HG03460 (cell line): ENCODE data around the gene BLVRB.
"Not testable (repeated sequence)": the region's sequence is repeated elsewhere in the genome, so short reads cannot be mapped to it uniquely, and the experiment has no call there.

Source experiments
- ATAC-seq: cut with Tn5 transposase; IDR thresholded peaks from one replicate; pipeline ENCODE4 v1.9.1; 2021; ENCODE audit not compliant: unreplicated experiment

The BLVRB gene

DNA sequence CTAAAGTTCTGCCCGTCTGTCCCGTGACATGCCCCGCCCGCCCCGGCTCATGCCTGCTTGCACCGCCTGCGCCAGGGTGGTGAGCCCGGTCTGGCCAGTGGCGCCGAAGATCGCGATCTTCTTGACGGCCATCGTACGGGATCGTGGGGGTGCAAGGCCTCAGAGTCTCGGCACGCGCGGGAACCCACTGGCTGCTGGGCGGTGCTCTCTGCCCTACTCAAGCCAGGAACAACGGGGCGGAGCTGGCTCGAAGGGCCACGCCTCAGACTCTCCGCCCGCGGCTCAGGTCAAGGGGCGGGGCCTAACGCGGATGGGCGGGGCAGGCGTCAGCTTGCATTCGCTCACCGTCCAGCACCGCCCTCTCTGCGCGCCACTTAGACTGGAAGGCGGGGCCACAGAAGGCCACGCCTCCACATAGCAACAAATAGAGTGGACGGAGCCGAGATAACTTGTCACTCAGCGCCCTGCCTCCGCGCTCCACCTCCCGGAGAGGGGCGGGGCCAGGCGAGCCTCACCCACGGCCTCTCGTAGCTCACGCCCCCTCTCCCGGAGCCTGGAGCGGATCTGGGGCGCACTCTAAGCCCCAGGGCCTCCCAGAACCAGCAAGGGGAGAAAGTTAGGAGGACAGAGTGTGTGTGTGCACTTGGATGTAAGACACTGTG is at the start of gene BLVRB:
TSS of gene BLVRB (minus strand) at position 189 of the 662 bp plus-strand sequence. CDS start at position 132, 57 bp downstream.
- peak; percentile 79 for ATAC-seq

DNA sequence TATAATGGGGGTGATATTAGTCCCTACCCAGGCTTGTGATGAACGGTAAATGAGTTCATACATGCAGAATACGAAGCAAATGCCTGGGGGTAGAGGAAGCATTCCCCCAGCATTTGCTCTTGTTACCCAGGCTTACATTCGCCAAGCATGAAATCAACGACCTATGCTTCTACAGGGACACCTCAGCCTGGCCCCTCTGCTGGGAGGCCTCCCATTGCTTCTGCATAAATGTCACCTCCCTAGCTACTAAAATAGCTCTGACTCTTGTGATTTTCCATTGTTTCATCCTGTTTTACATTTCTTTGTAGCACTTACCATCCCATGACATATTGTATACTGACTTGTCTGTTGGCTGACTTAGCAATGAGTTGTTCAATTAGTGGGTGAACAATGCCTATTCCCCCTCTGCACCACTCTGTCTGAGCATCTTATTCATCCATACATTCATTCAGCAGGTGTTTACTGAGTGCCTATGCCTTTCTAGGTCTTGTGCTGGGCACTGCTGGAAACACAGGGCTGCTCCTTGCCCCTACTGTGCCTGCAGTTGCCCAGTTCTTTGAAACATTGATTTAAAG is 48.3 kb upstream of the BLVRB start:
- ATAC-seq, result no peak

DNA sequence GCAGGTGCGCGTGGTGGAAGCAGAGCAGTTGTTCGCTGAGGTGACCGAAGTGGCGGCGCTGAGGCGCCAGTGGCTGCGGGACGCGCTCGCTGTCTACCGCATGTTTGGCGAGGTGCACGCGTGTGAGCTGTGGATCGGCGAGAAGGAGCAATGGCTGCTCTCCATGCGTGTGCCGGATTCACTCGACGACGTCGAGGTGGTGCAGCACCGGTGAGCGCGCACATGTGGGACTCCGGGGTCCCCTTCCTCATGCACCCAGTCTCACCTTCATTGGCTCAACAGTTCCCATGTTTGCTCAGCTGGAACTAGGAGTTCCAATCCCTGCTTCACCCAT is 47.8 kb upstream of the BLVRB start:
- ATAC-seq, result no peak

DNA sequence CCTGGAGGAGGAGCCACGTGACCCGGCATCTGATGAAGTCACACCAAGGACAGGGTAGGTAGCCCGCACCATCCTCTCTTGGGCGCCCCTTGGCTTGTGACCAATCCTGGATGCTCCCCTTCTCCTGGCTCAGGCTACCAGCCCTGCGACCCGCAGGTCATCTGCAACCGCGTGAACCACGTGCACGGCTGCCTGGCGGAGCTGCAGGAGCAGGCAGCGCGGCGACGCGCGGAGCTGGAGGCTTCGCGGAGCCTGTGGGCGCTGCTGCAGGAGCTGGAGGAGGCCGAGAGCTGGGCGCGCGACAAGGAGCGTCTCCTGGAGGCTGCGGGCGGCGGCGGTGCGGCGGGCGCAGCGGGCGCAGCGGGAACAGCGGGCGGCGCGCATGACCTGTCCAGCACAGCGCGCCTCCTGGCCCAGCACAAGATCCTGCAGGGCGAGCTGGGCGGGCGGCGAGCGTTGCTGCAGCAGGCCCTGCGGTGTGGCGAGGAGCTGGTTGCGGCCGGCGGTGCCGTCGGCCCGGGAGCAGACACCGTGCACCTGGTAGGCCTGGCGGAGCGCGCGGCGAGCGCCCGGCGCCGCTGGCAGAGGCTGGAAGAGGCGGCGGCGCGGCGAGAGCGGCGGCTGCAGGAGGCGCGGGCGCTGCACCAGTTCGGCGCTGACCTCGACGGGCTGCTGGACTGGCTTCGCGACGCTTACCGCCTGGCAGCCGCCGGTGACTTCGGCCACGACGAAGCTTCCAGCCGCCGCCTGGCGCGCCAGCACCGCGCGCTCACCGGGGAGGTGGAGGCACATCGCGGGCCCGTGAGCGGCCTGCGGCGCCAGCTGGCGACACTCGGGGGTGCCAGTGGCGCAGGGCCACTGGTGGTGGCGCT is 47.2 kb upstream of the BLVRB start:
- no peak for ATAC-seq

DNA sequence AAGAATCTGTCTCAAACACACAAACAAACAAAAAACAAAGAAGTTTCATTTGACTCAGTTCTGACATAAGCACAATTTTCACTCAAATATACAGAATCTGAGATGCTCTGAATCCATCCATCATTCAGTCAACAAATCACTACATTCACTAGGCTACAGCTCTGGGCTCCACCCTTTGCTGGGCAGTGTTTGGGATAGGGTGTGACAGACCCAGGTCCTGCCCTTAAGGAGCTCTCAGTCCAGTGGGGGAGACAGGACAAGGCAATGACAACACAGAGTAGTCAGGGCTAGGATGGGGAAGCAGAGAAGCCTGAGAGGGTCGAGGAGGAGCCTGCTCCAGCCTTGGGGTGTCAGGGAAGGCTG is 46.5 kb upstream of the BLVRB start:
- ATAC-seq, result no peak

DNA sequence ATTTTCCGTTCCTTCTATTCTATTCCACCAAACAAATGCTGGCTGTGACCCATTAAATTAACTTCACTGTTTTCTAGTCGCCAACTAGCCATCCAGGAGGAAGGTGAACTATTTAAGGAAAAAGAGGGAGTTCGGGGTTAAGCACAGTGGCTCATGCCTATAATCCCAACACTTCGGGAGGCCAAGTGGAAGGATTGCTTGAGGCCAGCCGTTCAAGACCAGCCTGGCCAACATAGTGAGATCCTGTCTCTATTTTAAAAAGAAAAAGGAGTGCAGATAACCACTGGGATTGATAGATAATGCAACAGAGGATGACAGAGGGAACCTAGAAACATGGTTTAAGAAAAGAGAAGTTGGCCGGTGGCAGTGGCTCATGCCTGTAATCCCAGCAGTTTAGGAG is 45.9 kb upstream of the BLVRB start:
- ATAC-seq, result no peak

DNA sequence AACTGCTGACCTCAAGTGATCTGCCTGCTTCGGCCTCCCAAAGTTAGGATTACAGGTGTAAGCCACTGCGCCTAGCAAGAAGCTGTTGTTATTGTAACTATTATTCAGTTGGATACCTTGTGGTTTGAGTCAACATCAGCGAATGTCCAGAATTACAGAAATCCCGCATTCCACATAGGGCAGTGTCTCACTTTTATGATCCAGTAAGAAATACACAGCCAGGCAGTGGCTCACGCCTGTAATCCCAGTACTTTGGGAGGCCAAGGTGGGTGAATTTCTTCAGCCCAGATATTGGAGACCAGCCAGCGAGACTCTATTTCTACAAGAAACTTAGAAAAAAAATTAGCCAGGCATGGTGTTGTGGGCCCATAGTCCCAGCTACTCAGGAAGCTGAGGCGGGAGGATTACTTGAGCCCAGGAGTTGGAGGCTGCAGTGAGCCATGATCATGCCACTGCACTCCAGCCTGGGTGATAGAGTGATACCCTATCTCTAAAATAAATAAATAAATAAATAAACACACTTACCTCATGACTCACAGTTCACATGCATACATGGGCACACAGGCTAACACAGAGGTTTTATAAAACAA is 45.1 kb upstream of the BLVRB start:
- ATAC-seq, result no peak

DNA sequence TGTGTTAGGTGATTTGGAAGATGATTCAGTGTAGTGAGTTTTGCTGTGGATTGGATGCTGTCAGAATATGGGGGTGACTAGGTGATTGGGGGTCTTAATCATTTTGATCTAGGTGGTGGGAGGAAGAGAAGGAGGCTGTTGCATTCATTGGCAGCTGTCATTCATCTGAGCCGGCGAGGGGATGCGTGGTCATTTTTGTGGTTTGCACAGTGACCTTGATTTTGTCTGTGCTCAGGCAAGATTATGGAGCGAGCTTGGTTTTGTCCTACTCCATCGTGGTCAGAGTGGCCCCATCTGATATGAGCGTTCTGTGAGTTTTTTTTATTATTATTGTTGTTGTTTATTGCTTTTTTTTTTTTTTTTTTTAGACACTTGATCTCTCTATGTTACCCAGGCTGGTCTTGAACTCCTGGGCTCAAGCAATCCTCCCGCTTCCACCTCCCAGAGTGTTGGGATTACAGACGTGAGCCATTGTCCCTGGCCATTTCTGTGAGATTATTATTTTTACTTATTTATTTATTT is 43.3 kb upstream of the BLVRB start:
- no peak for ATAC-seq

DNA sequence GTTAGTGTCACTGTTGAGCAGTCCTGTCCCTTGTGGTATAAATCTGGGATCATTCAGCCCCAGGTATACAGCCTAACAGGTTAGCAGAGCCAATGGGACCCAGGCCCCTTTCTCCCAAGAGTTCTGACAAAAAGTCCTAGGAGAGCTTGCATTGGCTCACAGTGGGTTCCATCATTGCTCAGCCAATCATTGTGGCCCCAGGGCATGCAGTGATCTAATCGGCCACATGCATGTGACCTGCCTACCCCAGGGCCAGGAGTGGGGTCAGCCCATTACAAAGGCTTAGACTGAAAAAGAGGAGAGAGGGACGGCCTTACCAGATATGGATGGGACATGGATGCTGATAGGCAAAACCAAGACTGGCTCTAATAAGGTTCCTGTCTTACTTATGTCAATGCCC is 42.3 kb upstream of the BLVRB start:
- ATAC-seq, result no peak

DNA sequence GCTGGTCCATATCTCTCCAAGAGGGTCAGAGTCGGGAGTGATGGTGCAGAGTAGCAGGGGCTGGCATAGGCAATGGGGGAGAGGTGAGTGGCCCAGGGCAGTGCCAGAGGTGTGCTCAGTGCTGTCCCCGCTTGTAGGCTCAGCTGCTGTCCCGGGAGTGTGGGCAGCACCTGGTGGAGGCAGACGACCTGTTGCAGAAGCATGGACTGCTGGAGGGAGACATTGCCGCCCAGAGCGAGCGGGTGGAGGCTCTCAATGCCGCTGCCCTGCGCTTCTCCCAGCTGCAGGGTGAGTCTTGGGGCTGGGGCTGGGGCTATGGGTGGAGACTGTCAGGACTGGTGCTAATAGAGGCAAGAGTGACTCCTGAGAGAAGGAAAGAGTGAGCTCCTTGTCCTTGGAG is 40.6 kb upstream of the BLVRB start:
- ATAC-seq, result no peak

DNA sequence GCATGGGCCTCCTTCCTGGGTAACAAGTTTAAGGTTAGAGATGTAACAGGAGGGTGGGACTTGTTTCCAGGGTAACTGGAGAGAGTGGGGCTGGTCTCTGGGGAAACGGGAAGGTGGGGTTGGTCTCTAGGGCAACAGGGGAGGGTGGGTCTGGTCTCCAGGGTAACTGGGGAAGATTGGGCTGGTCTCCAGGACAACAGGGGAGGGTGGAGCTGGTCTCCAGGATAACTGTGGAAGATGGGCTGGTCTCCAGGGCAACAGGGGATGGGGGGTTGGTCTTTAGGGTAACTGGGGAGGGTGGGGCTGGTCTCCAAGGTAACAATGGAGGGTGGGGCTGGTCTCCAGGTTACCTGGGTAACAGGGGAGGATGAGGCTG is 37.8 kb upstream of the BLVRB start:
- ATAC-seq, result no peak

DNA sequence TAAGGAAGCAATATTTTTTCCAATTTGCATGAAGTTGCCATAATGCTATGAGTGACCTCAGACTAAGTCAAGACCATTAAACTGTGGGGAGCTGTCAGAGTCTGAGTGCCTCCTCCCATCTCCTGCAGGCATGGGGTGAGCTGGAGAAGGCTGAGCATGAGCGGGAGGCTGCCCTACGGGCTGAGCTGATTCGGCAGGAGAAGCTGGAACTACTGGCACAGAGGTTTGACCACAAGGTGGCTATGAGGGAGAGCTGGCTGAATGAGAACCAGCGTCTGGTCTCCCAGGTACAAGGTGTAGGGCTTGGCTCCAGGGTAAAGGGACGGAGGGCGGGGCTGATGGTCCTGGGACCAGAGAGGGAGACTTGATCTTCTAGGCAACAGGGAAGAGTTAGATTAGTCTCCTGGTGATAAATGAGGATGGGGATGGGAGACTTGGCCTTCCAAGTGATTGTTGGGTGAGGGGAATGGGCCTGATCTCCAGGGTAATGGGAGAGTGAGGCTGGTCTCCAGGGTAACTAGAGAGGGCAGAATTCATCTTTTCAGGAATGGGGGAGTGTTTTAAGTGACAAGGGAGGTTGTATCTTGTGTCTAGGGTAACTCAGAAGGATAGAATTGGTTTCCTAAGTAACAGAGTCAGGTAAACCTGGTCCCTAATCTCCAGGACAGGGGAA is 37.2 kb upstream of the BLVRB start:
- no peak for ATAC-seq

DNA sequence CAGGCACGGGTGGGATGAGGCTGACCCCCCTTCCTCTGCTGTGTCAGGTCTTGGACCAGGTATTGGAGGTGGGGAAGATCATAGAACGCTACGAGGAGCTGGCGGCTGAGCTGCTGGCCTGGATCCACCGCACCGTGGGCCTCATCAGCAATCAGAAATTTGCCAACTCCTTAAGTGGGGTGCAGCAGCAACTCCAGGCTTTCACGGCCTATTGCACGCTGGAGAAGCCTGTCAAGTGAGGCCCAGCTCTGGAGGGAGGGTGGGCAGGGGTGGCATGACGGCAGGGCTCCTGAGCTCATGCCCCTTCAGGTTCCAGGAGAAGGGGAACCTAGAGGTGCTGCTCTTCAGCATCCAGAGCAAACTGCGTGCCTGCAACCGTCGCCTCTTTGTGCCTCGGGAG is 36.5 kb upstream of the BLVRB start:
- ATAC-seq, result no peak

DNA sequence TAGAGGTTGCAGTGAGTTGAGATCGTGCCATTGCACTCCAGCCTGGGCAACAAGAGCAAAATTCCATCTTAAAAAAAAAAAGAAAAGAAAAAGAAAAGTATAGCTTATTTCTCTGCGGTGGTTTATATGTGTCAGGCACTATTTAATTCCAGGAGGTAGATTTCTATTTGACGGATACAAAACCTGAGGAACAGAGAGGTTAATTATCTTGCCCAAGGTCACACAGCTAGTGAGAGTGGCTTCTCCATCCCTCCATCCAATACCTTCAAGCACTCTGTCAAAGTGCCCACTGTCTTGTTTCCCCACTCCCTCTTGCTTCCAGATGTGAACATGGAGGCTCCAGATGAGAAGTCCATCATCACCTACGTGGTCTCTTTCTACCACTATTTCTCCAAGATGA is 36.1 kb upstream of the BLVRB start:
- no peak for ATAC-seq

DNA sequence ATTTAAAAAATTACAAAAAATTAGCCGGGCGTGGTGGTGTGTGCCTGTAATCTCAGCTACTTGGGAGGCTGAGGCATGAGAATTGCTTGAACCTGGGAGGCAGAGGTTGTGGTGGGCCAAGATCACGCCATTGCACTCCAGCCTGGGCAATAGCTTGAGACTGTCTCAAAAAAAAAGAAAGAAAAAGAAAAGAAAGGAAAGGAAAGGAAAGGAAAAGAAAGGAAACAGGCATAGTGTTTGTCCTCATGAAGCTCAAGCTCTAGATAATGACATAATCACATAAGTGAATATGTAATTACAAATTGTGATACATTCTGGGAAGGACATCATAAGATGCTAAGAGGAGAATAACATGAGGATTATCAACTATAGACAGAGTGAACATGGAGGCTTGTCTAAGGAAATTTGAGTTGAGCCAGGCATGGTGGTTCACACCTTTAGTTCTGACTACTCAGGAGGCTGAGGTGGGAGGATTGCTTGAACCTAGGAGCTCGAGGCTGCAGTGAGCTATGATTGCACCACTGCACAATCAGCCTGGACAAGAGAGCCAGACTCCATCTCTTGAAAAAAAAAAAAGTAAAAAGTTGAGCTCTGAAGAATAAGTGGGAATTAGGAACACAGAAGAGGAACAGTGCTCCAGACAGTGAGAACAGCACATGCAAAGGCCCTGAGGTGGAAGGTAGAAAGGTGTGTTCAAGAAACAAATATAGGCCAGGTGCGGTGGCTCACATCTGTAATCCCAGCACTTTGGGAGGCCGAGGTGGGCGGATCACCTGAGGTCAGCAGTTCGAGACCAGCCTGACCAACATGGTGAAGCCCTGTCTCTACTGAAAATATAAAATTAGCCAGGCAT is 35.4 kb upstream of the BLVRB start:
- not testable (repeated sequence) for ATAC-seq

DNA sequence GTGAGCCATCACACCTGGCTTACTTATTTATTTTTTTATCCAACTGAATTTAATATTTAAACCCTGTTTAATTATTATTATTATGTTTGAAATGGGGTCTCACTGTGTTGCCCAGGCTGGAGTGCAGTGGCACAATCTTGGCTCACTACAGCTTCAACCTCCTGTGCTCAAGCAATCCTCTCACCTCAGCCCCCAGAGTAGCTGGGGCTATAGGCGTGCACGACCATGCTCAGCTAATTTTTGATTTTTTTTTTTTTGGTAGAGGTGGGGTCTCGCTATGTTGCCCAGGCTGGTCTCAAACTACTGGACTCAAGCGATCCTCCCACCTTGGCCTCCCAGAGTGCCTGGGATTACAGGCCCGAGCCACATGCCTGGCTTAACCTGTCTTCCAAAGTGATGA is 33.8 kb upstream of the BLVRB start:
- ATAC-seq, result no peak

DNA sequence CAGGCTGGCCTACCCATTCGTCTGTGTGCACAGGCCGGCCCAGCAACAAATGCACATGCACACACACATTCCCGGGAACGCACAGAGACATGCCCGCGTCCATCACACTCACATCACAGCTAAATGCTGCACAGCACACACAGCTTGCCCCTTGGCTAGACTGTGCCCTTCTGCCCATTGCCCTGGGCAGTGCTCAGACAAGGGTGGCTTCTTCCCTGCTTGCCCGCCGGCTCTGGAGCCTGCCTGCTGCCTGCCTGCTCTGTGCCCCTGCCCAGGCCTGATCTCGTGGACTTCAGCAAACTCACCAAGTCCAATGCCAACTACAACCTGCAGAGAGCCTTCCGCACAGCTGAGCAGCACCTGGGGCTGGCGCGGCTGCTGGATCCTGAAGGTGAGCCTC is 31.7 kb upstream of the BLVRB start:
- ATAC-seq, result no peak

DNA sequence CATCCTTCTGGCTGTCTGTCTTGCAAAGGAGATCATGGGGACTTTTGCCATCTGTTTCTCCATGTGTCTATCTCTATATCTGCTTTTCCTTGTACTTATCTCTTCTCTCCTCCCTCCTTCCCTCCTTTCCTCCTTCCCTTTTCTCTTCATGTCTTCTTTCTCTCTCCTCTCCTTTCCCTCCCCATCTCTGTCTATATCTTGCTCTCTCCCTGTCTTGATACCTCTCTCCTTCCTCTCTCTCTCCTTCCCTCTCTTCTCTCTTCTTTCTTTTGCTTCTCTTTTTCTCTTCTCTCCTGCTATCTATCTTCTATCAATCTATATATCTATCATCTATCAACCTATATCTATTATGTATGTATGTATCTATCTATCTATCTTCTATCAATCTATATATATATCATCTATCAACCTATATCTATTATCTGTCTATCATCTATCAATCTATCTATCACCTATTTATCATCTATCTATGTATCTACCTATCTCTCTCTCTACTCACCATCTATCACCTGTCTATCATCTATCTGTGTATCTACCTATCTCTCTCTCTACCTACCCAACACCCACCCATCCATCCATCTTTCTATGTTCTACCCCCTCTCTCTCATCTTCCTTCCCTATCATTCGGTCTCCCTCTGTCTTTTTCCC is 28.8 kb upstream of the BLVRB start:
- ATAC-seq, result no peak

DNA sequence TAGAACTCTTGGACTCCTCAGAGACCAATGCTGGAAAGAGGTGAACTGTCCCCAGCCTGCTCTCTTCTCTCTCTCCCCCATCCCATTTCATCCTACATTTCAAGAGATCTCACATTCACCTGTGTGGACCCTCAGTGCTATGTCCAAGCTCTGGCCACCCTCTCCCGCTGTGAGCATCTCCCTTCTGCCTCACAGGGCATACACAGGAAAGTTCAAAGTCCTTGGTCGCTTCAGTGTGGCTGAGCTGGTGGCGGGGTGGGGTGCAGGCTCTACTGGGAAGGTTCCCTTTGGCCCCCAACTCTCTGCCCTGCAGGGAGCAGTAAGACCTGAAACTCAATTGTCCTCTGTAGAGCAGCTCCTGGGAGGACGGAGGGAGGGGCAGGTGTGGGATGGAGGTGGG is 28.2 kb upstream of the BLVRB start:
- ATAC-seq, result no peak

DNA sequence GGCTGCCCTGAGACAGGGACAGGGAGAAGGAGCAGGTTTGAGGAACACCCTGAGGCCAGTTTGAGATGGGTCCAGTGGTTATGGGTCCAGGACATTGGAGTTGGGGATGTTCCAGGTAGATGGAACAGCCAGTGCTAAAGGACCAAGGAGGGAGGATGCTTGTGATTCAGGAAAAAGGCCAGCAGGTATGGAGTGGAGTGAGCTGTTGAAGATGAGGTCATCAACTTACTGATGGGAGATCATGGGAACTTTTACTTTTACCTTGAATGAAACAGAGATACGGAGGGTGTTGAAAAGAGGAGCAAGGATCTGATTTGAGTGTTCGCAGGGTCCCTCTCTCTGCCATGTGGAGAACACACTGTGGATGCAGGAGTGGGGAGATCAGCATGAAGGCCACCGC is 26.7 kb upstream of the BLVRB start:
- no peak for ATAC-seq
